HG03521 (cell line): ENCODE results near the gene OMD.

Experiments used
- ATAC-seq: cut with Tn5 transposase; IDR thresholded peaks from one replicate; pipeline ENCODE4 v1.9.1; 2021; ENCODE audit warnings: mild to moderate bottlenecking, moderate library complexity; ENCODE audit not compliant: unreplicated experiment

The OMD gene

DNA sequence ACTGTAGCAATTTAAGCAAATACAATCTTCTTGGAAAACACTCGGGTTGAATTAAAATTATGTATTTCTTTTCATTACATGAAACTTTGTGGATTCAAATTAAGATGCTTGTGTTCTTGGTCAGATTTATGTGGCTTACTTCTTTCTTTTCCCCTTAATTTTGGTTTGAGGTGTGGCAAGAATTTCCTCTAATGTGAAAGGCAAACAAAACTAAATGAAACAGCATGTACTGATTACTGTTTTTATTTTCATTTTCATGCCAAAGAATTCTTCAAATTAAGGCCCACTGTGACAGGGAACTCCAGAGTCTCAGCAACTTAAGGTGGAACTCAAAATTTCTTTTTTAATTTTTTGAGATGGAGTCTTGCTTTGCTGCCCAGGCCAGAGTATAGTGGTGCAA, at the start of gene OMD:
Gene OMD, minus strand, starts transcription at position 132 of the 400 bp plus-strand sequence. CDS start 6,913 bp downstream, outside the sequence.
- no peak for ATAC-seq

- no peak for ATAC-seq
Observed at GRCh38 chr9:92468206-92468605, 43.9 kb upstream of the OMD start.

DNA sequence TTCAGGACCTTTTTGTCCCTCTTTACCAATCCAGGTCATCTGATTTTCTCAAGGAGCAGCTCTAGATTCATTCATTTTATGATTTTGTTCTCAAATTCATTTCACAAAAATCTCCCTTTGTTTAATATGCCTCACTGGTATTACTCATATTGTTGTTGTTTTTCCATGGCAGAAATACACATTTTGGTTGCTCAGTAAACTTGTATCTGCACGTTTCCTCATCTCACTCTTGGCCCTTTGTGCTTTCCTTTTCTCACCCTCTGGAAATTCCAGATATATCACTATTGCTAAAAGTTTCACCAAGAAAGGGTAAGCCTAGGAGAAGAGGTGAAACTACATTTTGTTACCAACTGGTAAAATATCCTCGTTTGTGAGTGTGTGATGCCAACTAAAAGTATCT, 43.2 kb upstream of the OMD start:
- ATAC-seq: no peak

DNA sequence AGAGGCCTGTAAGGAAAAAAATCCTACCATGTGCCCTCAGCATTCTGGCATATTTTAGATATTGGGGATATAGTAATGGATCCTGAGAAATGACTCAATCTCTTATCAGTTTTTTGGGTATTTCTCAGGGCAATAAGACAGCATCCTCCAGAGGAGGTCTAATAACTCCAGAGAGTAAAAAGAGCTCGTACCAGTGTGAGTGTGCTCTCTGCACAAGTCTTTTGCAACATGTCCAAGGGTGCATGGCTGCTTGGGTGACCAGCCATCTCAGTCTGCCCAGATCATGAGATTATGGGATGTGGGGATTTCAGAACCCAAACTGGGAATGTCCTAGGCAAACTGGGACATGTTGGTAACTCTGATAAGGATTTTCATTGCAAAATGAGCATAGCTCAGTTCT, 42.8 kb upstream of the OMD start:
- no peak for ATAC-seq

- ATAC-seq: no peak
Observed at GRCh38 chr9:92463984-92464383, 39.7 kb upstream of the OMD start.

DNA sequence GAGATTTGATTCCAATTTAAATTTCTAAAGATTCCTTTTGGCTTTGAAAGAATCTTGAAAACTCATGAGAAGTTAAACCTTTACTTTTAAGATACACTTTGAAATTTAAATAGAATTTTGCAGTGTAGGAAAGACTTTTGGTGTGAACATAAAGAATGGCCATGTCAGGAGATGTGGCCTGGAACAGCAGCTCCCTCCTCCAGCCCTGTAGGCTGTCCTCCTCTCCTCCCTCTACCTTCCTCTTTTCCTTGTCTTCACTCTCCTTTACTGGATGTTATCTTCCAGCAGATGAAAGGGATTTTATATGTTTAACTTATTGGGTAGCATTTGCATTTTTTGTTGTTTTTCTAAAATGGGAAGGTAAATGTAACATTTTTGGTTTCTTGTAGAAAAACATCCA, 39.1 kb upstream of the OMD start:
- ATAC-seq: no peak

- ATAC-seq: no peak
Observed at GRCh38 chr9:92457576-92457975, 33.3 kb upstream of the OMD start.

DNA sequence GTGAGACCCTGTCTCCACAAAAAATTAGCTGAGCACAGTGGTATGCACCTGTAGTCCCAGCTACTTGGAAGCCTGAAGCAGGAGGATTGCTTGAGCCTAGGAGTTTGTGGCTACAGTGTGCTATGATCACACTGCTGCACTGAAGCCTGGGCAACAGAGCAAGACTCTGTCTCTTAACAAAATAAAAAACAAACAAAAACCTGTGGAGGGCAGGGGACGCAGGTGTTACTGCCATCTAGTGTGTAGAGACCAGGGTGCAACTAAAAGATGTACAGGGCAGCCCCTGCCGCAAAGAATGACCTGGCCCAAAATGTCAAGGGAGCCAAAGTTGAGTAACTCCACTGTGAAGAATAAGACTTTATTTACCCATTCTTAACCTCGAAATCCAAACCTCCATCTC, 30.9 kb upstream of the OMD start:
- ATAC-seq: no peak

DNA sequence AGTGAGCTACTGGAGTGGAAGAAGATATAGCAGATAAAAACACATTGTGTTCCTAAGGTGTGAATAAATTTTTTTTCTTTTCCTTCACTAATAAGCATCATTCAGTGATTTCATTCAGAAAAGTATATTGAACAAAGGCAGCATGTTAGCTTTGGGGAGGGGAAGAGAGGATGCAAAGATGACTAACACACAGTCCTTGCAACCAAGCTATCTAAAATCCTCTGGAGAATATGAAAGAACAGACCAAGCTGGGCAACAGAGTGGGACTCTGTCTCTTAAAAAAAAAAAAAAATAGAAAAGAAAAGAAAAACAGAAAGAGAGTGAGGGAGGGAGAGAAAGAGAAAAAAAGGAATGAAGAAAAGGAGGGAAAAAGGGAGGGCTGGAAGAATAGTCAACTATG, 22.3 kb upstream of the OMD start:
- ATAC-seq: no peak

DNA sequence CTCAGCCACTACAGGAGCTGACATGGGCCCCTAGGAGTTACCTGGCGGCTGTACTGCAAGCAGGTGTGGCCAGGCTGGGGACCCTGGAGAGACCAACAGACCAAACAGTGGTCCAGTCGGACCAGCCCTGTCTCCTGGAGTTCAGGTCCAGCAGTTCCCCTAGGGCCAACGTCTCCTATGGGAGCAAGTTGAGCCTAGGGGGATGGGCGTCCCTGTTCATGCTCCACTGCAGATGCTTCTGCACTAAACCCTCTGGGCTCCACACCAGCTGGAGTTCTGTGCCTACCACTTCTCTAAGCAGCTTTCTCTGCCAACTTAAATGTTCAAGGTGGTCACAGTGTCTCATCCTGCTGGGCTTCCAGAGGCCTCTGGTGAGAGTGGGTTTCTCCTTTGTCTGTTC, 20.6 kb upstream of the OMD start:
- no peak for ATAC-seq

- no peak for ATAC-seq
Observed at GRCh38 chr9:92440751-92441046, 16.4 kb upstream of the OMD start.

DNA sequence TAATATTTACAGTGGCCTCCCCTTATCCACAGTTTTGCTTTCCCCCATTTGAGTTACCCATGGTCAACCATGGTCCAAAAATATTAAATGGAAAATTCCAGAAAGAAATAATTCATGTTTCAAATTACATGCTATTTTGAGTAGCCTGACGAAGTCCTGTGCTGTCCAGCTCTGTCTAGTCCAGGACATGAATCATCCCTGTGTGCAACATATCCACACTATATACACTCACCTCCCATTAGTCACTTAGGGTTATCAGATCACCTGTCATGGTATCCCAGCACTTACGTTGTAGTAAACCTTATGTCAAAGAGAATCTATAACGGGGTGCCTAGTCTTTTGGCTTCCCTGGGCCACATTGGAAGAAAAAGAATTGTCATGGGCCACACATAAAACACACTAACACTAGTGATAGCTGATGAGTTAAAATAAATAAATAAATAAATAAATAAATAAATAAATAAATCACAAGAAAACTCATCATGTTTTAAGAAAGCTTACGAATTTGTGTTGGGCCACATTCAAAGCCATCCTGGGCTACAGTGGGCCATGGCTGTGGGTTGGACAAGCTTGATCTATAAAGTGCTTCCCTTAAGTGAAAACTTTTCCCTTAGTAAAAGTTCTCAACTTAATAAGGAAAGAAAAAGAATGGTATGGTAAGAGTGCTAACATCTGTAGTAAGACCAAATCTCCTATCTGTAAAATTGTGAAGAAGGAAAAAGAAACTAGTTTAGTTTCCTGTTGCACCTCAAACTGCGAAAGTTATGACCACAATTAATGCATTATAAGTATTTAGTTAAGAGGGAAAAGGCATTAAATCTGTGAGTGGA, 15.9 kb upstream of the OMD start:
- ATAC-seq: no peak

GRCh38 chr9:92438900-92439526, 14.7 kb upstream of the OMD start:
- ATAC-seq: no peak

DNA sequence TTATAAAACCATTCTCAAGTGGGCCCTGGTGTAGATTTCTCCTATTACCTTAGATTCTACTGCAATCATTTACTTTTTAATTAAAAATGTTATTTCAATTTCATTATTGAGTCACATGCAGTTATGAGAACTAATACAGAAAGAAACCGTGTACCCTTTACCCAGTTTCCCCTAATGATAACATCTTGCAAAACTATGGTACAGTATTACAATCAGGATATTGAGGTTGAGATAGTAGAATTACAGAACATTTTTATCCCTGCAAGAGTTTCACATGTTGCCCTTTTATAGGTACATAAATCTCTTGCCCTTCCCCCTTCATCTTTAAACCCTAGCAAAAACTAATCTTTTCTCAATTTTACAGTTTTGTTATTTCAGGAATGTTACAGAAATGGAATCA, 11.0 kb upstream of the OMD start:
- no peak for ATAC-seq

DNA sequence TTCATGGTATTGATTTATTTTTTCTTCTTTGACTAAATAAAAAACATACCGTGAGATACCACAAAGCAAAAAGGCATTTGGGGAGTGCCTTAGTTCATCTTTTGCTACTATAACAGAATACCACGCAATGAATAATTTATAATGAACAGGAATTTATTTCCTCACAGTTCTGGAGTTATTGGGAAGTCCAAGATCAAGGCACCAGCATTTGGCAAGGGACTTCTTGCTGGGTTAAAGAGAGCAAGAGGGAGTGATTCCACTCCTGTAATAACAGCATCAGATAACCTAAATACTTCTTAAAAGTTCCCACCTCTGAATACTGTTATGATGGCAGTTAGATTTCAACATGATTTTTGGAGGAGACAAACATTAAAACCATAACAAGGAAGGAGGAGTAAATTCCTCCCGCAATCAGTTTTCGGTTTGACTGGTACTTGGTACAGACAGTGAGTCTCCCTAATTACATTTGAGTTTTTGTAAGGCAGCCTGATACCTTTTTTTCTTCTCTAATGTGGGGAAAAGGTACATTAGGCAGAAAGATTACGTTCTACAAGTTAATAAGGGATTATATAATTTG, 8.8 kb upstream of the OMD start:
- ATAC-seq: no peak

GRCh38 chr9:92432350-92432749, 8.1 kb upstream of the OMD start:
- ATAC-seq: no peak

GRCh38 chr9:92429836-92430235, 5.6 kb upstream of the OMD start:
- no peak for ATAC-seq

DNA sequence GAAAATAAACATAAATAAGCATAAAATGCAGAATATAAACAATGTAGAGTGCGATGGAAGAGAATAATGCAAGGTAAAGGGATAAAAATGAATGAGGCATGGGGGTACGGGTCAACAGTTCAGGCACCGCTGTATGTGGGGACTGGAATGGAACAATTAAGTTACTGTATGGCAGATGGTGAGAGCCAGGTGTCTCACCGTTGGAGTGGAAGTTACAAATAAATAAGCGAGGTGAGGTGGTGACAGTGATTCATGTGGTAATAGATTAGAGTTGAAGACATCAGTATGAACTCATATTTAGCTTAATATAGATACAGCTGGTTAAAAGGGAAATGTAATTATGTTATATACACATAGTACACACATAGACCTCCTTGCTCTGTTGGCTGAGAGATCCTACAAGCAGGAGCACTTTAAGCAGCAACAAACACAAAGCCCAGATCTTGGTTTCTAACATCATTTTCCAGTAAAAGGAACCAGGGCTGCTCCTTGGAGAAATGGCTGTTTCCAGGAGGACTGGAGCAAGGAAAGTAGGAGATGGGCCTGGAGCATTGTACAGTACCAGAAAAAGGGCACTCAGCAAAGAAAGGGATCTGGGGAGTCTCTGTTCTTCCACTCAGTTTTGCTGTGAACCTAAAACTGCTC, 2.4 kb upstream of the OMD start:
- ATAC-seq: no peak

GRCh38 chr9:92425474-92425873, 1.2 kb upstream of the OMD start:
- ATAC-seq: no peak

DNA sequence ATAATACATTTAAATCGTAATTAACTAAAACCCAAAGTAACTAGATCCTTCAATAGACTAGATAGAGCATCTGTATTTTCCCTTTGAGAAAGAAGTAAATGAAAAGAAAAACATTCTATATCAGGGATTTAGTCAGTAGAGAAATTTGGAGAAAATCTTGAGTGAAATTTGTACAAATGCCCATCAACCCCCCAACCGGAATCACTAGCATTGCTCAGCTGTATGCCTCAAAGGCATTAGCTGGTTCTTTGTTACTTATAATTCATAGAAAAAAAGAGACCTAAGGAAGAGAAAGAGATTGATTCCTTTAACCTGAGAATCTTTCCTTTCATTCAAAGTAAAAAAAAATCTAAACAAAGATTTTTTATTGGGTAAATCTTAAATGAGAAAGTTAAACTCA, 659 bp downstream of the OMD start:
- no peak for ATAC-seq

DNA sequence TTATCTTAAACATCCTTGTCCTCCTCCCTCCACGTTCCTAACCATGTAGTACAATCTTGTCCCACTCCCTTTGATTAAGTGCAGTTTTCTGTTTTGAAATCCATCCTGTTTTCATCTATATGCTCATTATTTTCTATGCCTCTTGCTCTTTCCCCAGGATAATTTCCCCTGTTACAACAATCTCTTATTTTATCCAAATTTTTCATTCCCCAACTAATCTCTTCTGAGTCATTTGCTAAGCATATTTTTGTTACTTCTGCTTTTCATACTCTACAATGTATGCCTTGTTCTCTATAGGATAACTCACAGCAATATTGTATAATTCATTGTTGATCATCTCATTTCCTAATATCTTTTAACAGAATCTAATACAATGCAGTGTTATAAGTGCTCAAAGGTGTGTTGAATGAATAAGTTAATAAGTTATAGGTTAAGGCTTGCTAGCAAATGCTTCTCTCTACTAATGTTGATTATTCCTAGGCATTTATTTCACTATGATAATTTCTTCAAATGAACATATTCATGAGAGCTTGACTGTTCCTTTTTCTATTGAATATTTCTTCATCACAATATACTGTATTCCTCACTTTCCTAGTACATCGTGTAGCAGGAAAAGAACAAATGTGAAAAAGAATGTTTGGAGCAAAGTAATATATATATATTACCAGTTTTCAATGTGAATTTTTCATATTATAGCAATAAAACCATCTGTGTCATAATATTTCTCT, 1.5 kb downstream of the OMD start:
- no peak for ATAC-seq
